ENCODE results near the gene SPRTN. TPM values are rescaled to one million over a fixed set of nuclear protein-coding genes. Genes with fewer than 3 reads are reported as not detected.

SPRTN gene
- total and polyA plus RNA-seq, 2 of the 4 experiments (the other 2 are of a cell fraction) = 6.5 to 17.4 TPM

DNA sequence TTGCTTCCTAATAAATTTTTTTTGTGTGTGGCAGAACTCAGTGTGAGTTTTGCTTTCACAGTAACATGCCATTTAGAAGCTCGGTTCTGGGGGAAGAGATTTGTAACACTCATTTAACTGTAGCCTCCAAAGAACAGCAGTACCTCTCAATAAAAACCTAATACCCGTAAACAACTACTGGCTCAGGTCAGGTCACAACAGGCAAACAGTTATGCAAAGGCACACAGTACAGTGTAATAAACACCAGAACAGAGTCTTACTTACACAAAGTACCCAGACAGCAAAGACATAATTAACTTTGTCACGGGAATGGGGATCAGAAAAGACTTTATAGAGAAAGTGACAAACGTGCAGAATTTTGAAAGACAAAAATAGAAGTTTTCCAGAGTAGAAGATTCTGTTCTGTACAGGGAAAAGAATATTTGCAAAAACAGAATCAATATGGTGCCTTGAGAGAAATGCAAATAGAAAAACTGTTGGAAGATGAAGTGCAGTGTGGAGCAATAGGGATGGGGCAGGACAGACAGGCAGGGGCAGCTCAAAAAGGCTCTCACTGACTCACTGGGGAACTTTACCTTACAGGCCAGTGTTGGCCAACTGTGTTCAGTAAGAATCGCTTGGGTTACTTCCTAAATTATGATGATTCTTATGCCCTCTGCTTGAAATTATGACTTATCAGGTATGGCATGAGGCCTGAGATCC lies 45.2 kb downstream of the SPRTN start:
- no peak overlapping the region for H2AK5ac ChIP-seq (ENCODE audit: low read depth, low read length)
- H3K9me3 ChIP-seq (ENCODE audit: control insufficient read depth, insufficient read depth, low read length) = no peaks in the 10 kb centered on the region
- no TSS peak for BruUV-seq (replicated peaks)
- DNase-seq (no peak), ATAC-seq (ENCODE audit: low read depth) (no peak)
- H2BK20ac ChIP-seq (ENCODE audit: low read depth, low read length) = no peak overlapping the region
- no peaks in the 10 kb centered on the region for H3K27me3 ChIP-seq (ENCODE audit: control insufficient read depth, insufficient read depth, low read length)
- H4K20me1 ChIP-seq (ENCODE audit: insufficient read depth, low read length) = peaks cover 68% of the 10 kb centered on the region
- TF ChIP-seq SMC3 (IDR thresholded peaks at IDR 0.05; ENCODE audit: low read depth, low read length) (no peak), MAZ (IDR thresholded peaks at IDR 0.05; ENCODE audit: borderline replicate concordance, low read depth, low read length) (no peak), RFX5 (IDR thresholded peaks at IDR 0.05; ENCODE audit: low read depth, low read length) (no peak), RAD21 (IDR thresholded peaks at IDR 0.05; ENCODE audit: low read length) (no peak), CEBPB (IDR thresholded peaks at IDR 0.05; ENCODE audit: low read depth, low read length) (peak; percentile 12; the same call in 1 of the 2 replicates), MXI1 (IDR thresholded peaks at IDR 0.05; ENCODE audit: borderline replicate concordance, low read depth, low read length) (no peak)
- intact Hi-C loops (cut with micrococcal nuclease) (no loop called here), in situ Hi-C loops (cut with MboI; ENCODE audit: low sequenced_read_pairs) (no loop called here), dilution Hi-C loops (cut with HindIII; ENCODE audit: low sequenced_read_pairs, unreplicated experiment) (no loop called here)
- H2AK9ac ChIP-seq (replicated peaks; ENCODE audit: low read depth, low read length, poor library complexity) = no peak overlapping the region
- no peak overlapping the region for H4K8ac ChIP-seq (ENCODE audit: low read depth in 2 of 2, low read length in 2 of 2)
- POLR2A ChIA-PET (ENCODE audit: unreplicated experiment) = no interaction called here
- no peak overlapping the region for H4K5ac ChIP-seq (ENCODE audit: low read depth, low read length)
- H2BK15ac ChIP-seq (ENCODE audit: low read depth, low read length) = no peak overlapping the region
- CTCF ChIA-PET = no interaction called here
- no peak overlapping the region for H3K23ac ChIP-seq (ENCODE audit: low read depth, low read length)
- H3K14ac ChIP-seq (replicated peaks; ENCODE audit: low read depth, low read length) = no peak overlapping the region
- no peak overlapping the region for H3K9ac ChIP-seq (ENCODE audit: low read depth, low read length)
- no peak overlapping the region for H3K18ac ChIP-seq (ENCODE audit: low read depth, low read length)
- H3K4me2 ChIP-seq (ENCODE audit: low read depth, low read length) = no peak overlapping the region
- no peak overlapping the region for H3K56ac ChIP-seq (ENCODE audit: extremely low read depth, insufficient read depth, low read length)
- H3K4ac ChIP-seq (ENCODE audit: low read depth, low read length) = no peak overlapping the region
- no peak overlapping the region for H4K91ac ChIP-seq (ENCODE audit: insufficient read depth, low read depth, low read length)
- H3K9me1 ChIP-seq (ENCODE audit: insufficient read depth, low read length) = peaks cover 11% of the 10 kb centered on the region
- no peaks in the 10 kb centered on the region for H3K36me3 ChIP-seq (ENCODE audit: control insufficient read depth, insufficient read depth, low read length)
- H3K4me1 ChIP-seq (ENCODE audit: control insufficient read depth, insufficient read depth, low read length) = peaks cover 6% of the 10 kb centered on the region
- H3K79me1 ChIP-seq (ENCODE audit: low read depth in 1 of 2, low read length in 2 of 2) = peaks cover 24 to 78% of the 10 kb centered on the region in 2 experiments
- H2BK5ac ChIP-seq (ENCODE audit: low read depth, low read length, poor library complexity, severe bottlenecking) = no peak overlapping the region
- no CpG with 5 or more reads among the region's 5 CpGs for WGBS, 2 experiments (ENCODE audit: extremely low coverage in 2 of 2, insufficient read length in 1 of 2)
- H2BK120ac ChIP-seq (ENCODE audit: low read depth, low read length) = no peak overlapping the region
- no peak overlapping the region for H3K27ac ChIP-seq (ENCODE audit: insufficient read depth, low read length)
- no peak overlapping the region for H3K4me3 ChIP-seq (ENCODE audit: insufficient read depth, low read depth, low read length)
- H2AFZ ChIP-seq (replicated peaks; ENCODE audit: low read length, poor library complexity) = no peak overlapping the region
